B cell (primary cell): ENCODE results near the gene CAMKV.

Source experiments
- EZH2 ChIP-seq: IDR thresholded peaks from 2 replicates; pipeline ENCODE4 v1.6.1; 2012; ENCODE audit warnings: borderline replicate concordance, low read depth, mild to moderate bottlenecking, moderate library complexity, low read length; ENCODE audit not compliant: insufficient read depth, poor library complexity, severe bottlenecking
- TF ChIP-seq, protein P1 (sequence below): fragments of 200-600 bp; IDR thresholded peaks from one replicate; pipeline ENCODE4 v1.8.0; 2022; ENCODE audit warnings: antibody characterized with exemption, mild to moderate bottlenecking

DNA sequence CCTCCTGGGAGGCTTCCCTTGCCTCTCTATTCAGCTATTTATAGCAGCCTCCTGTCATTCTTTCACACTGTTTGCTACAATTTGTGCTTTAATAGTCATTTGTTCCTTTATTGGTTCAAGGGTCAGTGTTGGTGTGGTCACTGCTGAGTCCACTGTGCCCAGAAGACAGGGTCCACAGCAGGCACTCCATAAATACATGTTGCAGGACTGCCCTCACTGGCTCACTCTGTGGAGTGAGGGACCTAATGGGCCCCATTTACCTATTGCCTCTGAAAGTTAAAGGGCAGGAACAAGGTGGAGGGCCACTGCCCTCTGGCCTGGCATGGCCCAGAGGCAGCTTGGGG lies 17.2 kb upstream of the CAMKV start:
- TF ChIP-seq, protein P1, sequence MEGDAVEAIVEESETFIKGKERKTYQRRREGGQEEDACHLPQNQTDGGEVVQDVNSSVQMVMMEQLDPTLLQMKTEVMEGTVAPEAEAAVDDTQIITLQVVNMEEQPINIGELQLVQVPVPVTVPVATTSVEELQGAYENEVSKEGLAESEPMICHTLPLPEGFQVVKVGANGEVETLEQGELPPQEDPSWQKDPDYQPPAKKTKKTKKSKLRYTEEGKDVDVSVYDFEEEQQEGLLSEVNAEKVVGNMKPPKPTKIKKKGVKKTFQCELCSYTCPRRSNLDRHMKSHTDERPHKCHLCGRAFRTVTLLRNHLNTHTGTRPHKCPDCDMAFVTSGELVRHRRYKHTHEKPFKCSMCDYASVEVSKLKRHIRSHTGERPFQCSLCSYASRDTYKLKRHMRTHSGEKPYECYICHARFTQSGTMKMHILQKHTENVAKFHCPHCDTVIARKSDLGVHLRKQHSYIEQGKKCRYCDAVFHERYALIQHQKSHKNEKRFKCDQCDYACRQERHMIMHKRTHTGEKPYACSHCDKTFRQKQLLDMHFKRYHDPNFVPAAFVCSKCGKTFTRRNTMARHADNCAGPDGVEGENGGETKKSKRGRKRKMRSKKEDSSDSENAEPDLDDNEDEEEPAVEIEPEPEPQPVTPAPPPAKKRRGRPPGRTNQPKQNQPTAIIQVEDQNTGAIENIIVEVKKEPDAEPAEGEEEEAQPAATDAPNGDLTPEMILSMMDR: no peak
- TF ChIP-seq EZH2: no peak
